HUES64 (cell line): ENCODE results near the gene CDK5RAP2.
"Not testable (repeated sequence)": the region's sequence is repeated elsewhere in the genome, so short reads cannot be mapped to it uniquely, and the experiment has no call there.

Source experiments
- H3K27ac ChIP-seq: 2 replicates; pipeline ENCODE4 v1.7.0; 2013; ENCODE audit warnings: low read depth, low read length, inconsistent platforms
- H3K27me3 ChIP-seq: 2 replicates; pipeline ENCODE4 v1.6.1; 2013; ENCODE audit warnings: mild to moderate bottlenecking, low read length; ENCODE audit not compliant: insufficient read depth
- H3K36me3 ChIP-seq: 2 replicates; pipeline ENCODE4 v1.6.1; 2013; ENCODE audit warnings: mild to moderate bottlenecking, low read length; ENCODE audit not compliant: insufficient read depth
- H3K4me1 ChIP-seq: 2 replicates; pipeline ENCODE4 v1.6.1; 2013; ENCODE audit warnings: mild to moderate bottlenecking, low read length, moderate library complexity; ENCODE audit not compliant: insufficient read depth
- H3K4me3 ChIP-seq: 2 replicates; pipeline ENCODE4 v1.5.1; 2013; ENCODE audit warnings: mild to moderate bottlenecking, low read length, moderate library complexity
- H3K9ac ChIP-seq: 2 replicates; pipeline ENCODE4 v1.6.1; 2013; ENCODE audit warnings: mild to moderate bottlenecking, low read depth, low read length
- H3K9me3 ChIP-seq: 2 replicates; pipeline ENCODE4 v1.6.1; 2013; ENCODE audit warnings: low read depth, low read length; ENCODE audit not compliant: insufficient read depth
- WGBS: fragments of 150-250, 120-280 bp; methylation state at CpG from one replicate; pipeline ENCODE4 v1.1.7; 2013; ENCODE audit warnings: missing lambda C conversion rate; 5-methylcytosine and 5-hydroxymethylcytosine counted together

Gene CDK5RAP2

GRCh38 chr9:120526534-120526933 lies 53.4 kb downstream of the CDK5RAP2 start:
- peaks cover 91% of the 10 kb centered on the region for H3K36me3 ChIP-seq

DNA sequence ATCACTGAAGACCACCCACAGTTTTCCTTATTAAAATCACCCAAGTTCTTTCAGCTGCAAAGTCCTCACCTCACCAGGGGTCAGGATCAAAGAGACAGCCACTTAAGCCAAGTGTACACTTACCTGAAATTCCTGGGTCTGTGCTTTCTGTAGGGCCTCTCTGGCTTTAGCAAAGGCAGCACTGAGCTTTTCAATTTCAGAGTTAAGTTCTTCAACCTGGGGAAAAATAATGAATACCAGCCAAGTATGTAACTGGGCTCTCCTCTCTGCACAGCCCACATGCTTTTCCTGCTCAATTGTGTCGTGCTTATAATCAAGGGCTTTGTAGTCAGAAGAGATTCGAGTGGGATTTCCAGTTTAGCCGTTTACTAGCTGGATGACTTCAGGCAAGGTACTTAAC lies 55.1 kb downstream of the CDK5RAP2 start:
- 83% methylated on average over 3 of the region's 3 CpGs for WGBS
- Histone ChIP-seq H3K4me3 (no peak overlapping the region), H3K27me3 (no peaks in the 10 kb centered on the region), H3K27ac (peak overlapping the region; percentile 12; the same call in 1 of the 2 replicates), H3K9ac (no peak overlapping the region), H3K4me1 (peaks cover 27% of the 10 kb centered on the region), H3K9me3 (no peaks in the 10 kb centered on the region), H3K36me3 (peaks cover 91% of the 10 kb centered on the region)

More at GRCh38 chr9:120526534-120526933, 53.4 kb downstream of the CDK5RAP2 start:
- H3K27me3 ChIP-seq, result no peaks in the 10 kb centered on the region
- peaks cover 29% of the 10 kb centered on the region for H3K4me1 ChIP-seq
- 93% methylated on average over 3 of the region's 3 CpGs for WGBS
- no peak overlapping the region for H3K4me3 ChIP-seq
- H3K27ac ChIP-seq, result no peak overlapping the region
- H3K9ac ChIP-seq, result no peak overlapping the region
- no peaks in the 10 kb centered on the region for H3K9me3 ChIP-seq

GRCh38 chr9:120524038-120524437 lies 55.9 kb downstream of the CDK5RAP2 start:
- WGBS, result 92% methylated on average over 3 of the region's 3 CpGs
- no peak overlapping the region for H3K4me3 ChIP-seq
- no peak overlapping the region for H3K9ac ChIP-seq
- H3K27me3 ChIP-seq, result no peaks in the 10 kb centered on the region
- peaks cover 19% of the 10 kb centered on the region for H3K4me1 ChIP-seq
- H3K36me3 ChIP-seq, result peaks cover 87% of the 10 kb centered on the region
- H3K27ac ChIP-seq, result no peak overlapping the region
- no peaks in the 10 kb centered on the region for H3K9me3 ChIP-seq

DNA sequence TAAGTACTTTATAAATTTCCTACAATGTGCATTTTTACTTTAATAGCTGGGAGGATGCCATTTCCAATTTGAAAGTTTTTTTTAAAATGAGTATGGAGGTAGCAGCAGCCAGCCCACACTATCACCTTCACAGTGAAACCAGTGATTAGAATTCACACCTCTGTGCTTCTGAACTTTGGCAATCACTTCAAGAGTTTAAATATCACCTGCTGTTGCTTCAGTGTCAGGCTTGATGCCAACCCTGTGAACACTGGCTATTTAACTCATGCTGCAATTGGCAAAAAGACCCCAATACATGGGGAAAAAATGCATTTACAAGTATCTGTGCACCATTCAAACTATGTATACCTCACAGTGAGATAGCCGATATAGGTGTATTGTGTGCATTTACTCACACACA lies 57.4 kb downstream of the CDK5RAP2 start:
- WGBS, result 100% methylated on average over 1 of the region's 1 CpG
- Histone ChIP-seq H3K9me3 (no peaks in the 10 kb centered on the region), H3K27ac (no peak overlapping the region), H3K4me1 (peaks cover 9% of the 10 kb centered on the region), H3K27me3 (no peaks in the 10 kb centered on the region), H3K9ac (no peak overlapping the region), H3K36me3 (peaks cover 84% of the 10 kb centered on the region), H3K4me3 (no peak overlapping the region)

DNA sequence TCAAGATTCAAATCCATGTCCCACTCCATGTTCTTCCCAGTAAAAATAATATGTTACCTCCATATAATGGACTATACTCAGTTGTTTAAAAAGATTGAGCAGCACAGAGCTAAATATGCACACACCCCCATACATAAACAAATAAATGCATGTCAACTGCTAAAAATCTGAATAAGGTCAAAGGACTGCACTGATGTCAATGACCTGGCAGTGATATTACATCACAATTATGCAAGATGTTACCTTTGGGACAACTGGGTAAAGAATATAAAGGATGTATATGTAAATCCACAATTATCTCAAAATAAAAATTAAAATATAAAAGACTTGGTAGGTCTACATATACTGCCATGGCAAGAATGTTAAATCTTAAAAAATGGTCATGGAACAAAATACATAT lies 57.9 kb downstream of the CDK5RAP2 start:
- Histone ChIP-seq H3K27ac (no peak overlapping the region), H3K9me3 (no peaks in the 10 kb centered on the region), H3K4me1 (peaks cover 9% of the 10 kb centered on the region), H3K36me3 (peaks cover 84% of the 10 kb centered on the region), H3K4me3 (no peak overlapping the region), H3K9ac (no peak overlapping the region), H3K27me3 (no peaks in the 10 kb centered on the region)

DNA sequence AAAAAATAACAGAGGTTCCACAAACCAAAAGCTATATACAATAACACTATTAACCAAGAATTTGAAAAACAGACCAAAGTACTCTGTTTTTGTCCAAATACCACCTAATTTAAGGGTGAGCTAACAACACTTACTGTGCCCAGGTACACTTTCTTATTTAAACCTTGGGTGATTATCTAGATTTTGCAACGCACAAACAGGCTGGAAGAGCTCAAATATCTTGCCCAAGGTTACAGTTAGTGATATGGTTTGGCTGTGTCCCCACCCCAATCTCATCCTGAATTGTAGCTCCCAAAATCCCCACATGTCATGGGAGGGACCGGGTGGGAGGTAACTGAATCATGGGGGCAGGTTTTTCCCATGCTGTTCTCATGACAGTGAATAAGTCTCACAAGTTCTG lies 58.9 kb downstream of the CDK5RAP2 start:
- H3K36me3 ChIP-seq, result peaks cover 82% of the 10 kb centered on the region
- no peak overlapping the region for H3K27ac ChIP-seq
- WGBS, result 97% methylated on average over 2 of the region's 2 CpGs
- H3K4me3 ChIP-seq, result no peak overlapping the region
- H3K4me1 ChIP-seq, result peaks cover 9% of the 10 kb centered on the region
- H3K27me3 ChIP-seq, result no peaks in the 10 kb centered on the region
- no peak overlapping the region for H3K9ac ChIP-seq
- no peaks in the 10 kb centered on the region for H3K9me3 ChIP-seq

- not testable (repeated sequence) for H3K27me3 ChIP-seq, H3K27ac ChIP-seq, H3K9me3 ChIP-seq, H3K4me1 ChIP-seq, H3K4me3 ChIP-seq, H3K9ac ChIP-seq
- H3K36me3 ChIP-seq, result peaks cover 73% of the 10 kb centered on the region
- WGBS, result 100% methylated on average over 2 of the region's 4 CpGs
Observed at GRCh38 chr9:120515996-120516395, 64.0 kb downstream of the CDK5RAP2 start.

DNA sequence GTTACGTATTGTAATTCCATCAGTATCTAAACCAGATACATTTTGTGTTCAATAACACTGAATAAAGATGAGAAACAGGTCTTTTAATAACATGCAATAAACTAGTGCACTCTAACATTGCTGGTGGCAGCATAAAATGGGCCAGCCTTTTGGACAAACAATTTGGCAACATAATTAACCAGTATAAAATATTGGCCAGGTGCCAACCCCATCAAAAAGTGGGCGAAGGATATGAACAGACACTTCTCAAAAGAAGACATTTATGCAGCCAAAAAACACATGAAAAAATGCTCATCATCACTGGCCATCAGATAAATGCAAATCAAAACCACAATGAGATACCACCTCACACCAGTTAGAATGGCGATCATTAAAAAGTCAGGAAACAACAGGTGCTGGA lies 64.5 kb downstream of the CDK5RAP2 start:
- H3K27me3 ChIP-seq, H3K27ac ChIP-seq, H3K4me1 ChIP-seq, H3K9ac ChIP-seq, H3K4me3 ChIP-seq, H3K9me3 ChIP-seq: not testable (repeated sequence)
- H3K36me3 ChIP-seq, result peaks cover 69% of the 10 kb centered on the region
- whole genome bisulfite sequencing, result 98% methylated on average over 2 of the region's 3 CpGs

GRCh38 chr9:120514405-120514804 lies 65.6 kb downstream of the CDK5RAP2 start:
- Histone ChIP-seq H3K27me3 (no peaks in the 10 kb centered on the region), H3K9me3 (no peaks in the 10 kb centered on the region), H3K4me1 (no peaks in the 10 kb centered on the region), H3K4me3 (no peak overlapping the region), H3K36me3 (peaks cover 67% of the 10 kb centered on the region), H3K9ac (no peak overlapping the region), H3K27ac (no peak overlapping the region)
- 96% methylated on average over 4 of the region's 4 CpGs for WGBS

DNA sequence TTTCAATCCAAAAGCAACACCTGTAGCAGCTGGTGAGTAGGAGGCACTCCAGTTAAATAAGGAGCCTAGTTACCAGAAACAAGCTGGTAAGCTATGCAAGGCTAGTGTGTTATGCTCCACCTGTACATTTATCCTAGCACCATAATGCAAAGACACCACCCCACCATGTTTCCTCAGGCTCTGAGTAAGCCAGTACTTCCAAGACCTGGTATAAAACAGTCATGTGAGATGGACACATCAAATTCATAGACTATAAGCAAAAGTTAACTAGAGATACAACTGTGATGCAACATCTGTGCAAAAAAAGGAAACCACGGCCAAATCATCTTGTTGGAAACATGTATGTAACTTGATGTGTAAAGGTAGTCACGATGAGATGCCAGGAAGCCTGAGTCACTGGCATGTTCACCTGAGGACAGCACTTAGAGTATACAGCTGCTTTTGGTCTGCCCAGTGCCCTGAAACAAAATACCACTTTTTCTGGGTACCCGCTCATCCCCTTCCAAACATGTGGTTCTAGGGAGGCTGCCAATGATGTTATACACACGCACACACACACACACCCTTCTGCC lies 66.1 kb downstream of the CDK5RAP2 start:
- peaks cover 67% of the 10 kb centered on the region for H3K36me3 ChIP-seq

GRCh38 chr9:120510816-120511215 lies 69.2 kb downstream of the CDK5RAP2 start:
- Histone ChIP-seq H3K27me3 (no peaks in the 10 kb centered on the region), H3K36me3 (peaks cover 64% of the 10 kb centered on the region), H3K4me3 (no peak overlapping the region), H3K9me3 (peaks cover 7% of the 10 kb centered on the region; the same call in 1 of the 2 replicates), H3K27ac (no peak overlapping the region), H3K4me1 (no peaks in the 10 kb centered on the region), H3K9ac (no peak overlapping the region)
- 94% methylated on average over 3 of the region's 3 CpGs for WGBS

More for the DNA sequence above, 66.1 kb downstream of the CDK5RAP2 start:
- WGBS, result 97% methylated on average over 4 of the region's 4 CpGs
- no peak overlapping the region for H3K4me3 ChIP-seq
- no peak overlapping the region for H3K9ac ChIP-seq
- H3K27ac ChIP-seq, result no peak overlapping the region
- no peaks in the 10 kb centered on the region for H3K4me1 ChIP-seq
- no peaks in the 10 kb centered on the region for H3K9me3 ChIP-seq
- H3K27me3 ChIP-seq, result no peaks in the 10 kb centered on the region

DNA sequence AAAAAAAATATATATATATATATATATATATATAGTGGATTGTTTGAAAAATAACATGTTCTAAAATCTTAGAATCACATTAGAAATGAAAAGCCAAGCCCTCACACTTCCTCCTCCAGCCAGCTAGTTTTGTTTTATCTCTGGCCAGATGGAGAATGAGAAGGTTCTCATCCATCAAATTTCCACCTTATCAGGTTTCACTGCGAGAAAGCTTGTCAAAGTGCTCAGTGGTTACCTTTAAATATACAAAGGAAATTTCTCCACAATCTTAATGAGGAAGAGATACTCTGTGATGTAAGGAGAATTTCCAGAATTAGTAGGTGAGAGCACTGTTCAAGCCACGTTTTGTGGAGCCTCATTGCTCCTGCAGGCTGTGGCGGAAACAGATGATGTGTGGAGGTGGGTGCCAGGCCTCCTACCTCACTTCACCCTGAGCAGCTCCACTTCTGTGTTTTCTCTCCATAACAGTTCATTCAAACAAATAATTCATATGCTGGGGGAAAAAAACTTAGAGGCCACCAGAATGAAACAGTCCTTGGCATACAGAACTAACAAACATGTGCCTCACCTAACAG lies 71.9 kb downstream of the CDK5RAP2 start:
- Histone ChIP-seq H3K27me3 (no peaks in the 10 kb centered on the region), H3K36me3 (peaks cover 42% of the 10 kb centered on the region), H3K9me3 (peaks cover 7% of the 10 kb centered on the region; the same call in 1 of the 2 replicates), H3K27ac (no peak overlapping the region), H3K9ac (no peak overlapping the region), H3K4me1 (no peaks in the 10 kb centered on the region), H3K4me3 (no peak overlapping the region)
- WGBS, result 90% methylated on average over 2 of the region's 3 CpGs
